Glutamatergic neuron (in vitro differentiated cells): ENCODE data around the gene ABR. TPM values are rescaled to one million over a fixed set of nuclear protein-coding genes. Genes with fewer than 3 reads are reported as not detected.

Experiments
- DNase-seq: peaks from one replicate; pipeline ENCODE4 v3.0.0; 2022
- H3K27ac Mint-ChIP-seq: one replicate; pipeline ENCODE4 v1.8.0; 2020; ENCODE audit warnings: mild to moderate bottlenecking, mixed read lengths, inconsistent platforms; ENCODE audit not compliant: unreplicated experiment
- H3K27me3 Mint-ChIP-seq: one replicate; pipeline ENCODE4 v1.8.0; 2020; ENCODE audit warnings: mild to moderate bottlenecking, moderate library complexity, mixed read lengths, inconsistent platforms; ENCODE audit not compliant: unreplicated experiment
- H3K36me3 Mint-ChIP-seq: one replicate; pipeline ENCODE4 v1.8.0; 2020; ENCODE audit warnings: mild to moderate bottlenecking, mixed read lengths, inconsistent platforms; ENCODE audit not compliant: unreplicated experiment
- H3K4me1 Mint-ChIP-seq: one replicate; pipeline ENCODE4 v1.8.0; 2020; ENCODE audit warnings: mild to moderate bottlenecking, low read depth, mixed read lengths, inconsistent platforms; ENCODE audit not compliant: unreplicated experiment
- H3K4me3 Mint-ChIP-seq: one replicate; pipeline ENCODE4 v1.8.0; 2020; ENCODE audit warnings: mild to moderate bottlenecking, mixed read lengths, inconsistent platforms; ENCODE audit not compliant: unreplicated experiment
- H3K9me3 Mint-ChIP-seq: one replicate; pipeline ENCODE4 v1.8.0; 2020; ENCODE audit warnings: mild to moderate bottlenecking, moderate library complexity, mixed read lengths, inconsistent platforms; ENCODE audit not compliant: unreplicated experiment
- total RNA-seq: library from RNA; stranded (reverse); fragmentation: NEBNext Ultra II Directional; extraction: Animal tissue kit (Norgen Biotek cat#: 25700); gene quantifications from one replicate; pipeline ENCODE4 v1.2.1, GENCODE V29; 2021; ENCODE audit not compliant: unreplicated experiment
- TF ChIP-seq, protein P1 (sequence below): fragments of 200-600 bp; sonication (generic); IDR thresholded peaks from one replicate; pipeline ENCODE4 v1.5.0; 2021; ENCODE audit not compliant: partially characterized antibody, unreplicated experiment

Gene ABR
- total RNA-seq, 1 donor from 2014 or later: 219 TPM

DNA sequence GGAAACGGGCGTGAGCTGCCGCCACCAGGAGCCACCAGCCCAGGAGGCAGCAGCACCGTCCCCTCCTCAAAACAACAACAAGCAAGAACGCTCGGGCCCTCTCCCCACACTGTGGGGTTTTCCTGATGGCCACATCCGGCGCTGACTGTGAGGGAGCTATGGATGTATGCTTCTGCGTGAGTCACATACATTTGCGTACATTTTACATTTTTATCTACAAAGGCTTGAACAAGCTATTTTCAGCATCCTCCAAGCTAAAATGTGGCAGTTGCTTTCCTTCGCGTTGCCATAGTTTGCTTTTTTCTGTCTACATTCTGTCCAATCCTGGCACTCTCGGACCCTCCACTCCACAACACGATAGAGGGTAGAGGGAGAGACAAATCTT is 2.0 kb upstream of the ABR start:
- DNase-seq: no peak
- H3K27me3 Mint-ChIP-seq: peaks cover 9% of the 10 kb centered on the region
- peak overlapping the region; percentile 62 for H3K27ac Mint-ChIP-seq
- H3K36me3 Mint-ChIP-seq: no peaks in the 10 kb centered on the region
- no peak overlapping the region for H3K4me3 Mint-ChIP-seq
- H3K9me3 Mint-ChIP-seq: peaks cover 9% of the 10 kb centered on the region
- H3K4me1 Mint-ChIP-seq: peaks cover 27% of the 10 kb centered on the region
- TF ChIP-seq, protein P1, sequence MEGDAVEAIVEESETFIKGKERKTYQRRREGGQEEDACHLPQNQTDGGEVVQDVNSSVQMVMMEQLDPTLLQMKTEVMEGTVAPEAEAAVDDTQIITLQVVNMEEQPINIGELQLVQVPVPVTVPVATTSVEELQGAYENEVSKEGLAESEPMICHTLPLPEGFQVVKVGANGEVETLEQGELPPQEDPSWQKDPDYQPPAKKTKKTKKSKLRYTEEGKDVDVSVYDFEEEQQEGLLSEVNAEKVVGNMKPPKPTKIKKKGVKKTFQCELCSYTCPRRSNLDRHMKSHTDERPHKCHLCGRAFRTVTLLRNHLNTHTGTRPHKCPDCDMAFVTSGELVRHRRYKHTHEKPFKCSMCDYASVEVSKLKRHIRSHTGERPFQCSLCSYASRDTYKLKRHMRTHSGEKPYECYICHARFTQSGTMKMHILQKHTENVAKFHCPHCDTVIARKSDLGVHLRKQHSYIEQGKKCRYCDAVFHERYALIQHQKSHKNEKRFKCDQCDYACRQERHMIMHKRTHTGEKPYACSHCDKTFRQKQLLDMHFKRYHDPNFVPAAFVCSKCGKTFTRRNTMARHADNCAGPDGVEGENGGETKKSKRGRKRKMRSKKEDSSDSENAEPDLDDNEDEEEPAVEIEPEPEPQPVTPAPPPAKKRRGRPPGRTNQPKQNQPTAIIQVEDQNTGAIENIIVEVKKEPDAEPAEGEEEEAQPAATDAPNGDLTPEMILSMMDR: no peak

DNA sequence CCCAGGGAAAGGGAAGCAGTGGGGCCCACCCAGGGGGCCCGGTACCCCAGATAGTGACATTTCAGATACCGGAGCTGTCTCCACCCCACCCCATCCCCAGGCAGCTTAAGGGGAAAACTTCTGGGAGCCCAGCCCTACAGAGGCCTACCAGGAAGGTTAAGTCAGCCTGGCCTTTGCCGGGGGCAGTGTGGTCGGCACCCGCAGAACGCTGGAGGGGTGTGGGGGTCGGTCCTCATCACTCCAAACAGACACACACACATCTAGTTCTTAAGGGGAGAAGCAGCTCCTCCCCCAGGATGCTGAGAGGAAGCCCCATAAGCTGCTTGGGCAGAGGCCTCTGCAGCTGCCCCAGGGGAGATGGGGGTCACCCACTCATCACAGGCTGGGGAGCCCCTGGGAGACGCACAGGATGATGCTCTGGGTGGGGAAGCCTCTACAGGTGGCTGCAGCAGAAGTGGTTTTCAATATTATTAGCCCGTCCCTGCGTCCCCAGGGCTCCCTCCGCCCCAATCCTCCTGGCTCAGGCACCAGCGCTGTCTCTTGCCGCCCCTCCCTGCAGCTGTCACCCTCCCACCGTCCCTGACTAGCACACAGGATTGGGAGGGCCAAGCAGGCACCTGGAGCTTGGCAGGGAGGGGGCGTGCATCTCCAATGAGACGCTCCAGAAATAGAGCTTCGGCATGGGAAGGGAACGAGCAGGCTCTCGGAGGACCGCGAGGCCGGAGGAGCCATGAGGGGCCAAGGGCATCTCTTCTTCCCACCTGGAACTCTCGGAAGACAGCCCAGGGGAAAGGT is 1.4 kb upstream of the ABR start:
- peaks cover 9% of the 10 kb centered on the region for H3K27me3 Mint-ChIP-seq

DNA sequence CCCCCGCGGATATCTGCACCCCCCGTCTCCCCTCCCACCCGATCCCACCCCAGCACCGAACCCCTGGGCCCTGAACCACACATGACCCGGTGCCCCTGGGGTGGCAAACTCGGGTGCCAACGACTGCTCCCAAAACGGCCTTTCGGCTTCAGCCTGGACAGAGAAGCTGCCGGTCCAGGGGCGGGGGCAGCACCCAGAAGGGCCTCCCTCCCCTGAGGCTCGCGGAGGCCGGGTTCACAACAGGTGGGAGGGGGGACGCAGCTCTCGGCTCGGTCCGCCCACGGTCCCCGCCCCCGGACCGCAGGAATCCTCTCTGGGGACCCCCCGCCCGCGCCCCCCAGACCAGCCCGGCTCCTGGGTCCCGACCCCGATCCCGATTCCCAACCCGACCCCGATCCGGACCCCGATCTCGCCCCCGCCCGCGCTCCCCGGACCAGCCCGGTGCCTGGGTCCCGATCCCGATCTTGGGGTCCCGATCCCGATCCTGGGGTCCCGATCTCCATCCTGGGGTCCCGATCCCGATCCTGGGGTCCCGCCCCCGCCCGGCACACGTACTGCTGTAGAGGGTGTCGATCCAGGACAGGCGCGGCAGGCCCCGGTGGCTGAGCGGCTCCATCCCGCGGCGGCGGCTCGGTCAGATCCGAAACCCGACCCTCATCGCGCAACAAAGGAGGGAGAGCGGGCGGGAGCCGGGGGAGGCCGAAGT is 516 bp downstream of the ABR start:
- DNase-seq: no peak
- peak overlapping the region; percentile 87 for H3K4me3 Mint-ChIP-seq

More for the DNA sequence above, 1.4 kb upstream of the ABR start:
- DNase-seq: peak; percentile 49
- peaks cover 24% of the 10 kb centered on the region for H3K4me1 Mint-ChIP-seq
- peak overlapping the region; percentile 52 for H3K4me3 Mint-ChIP-seq
- TF ChIP-seq, protein P1: no peak
- H3K36me3 Mint-ChIP-seq: no peaks in the 10 kb centered on the region
- peaks cover 9% of the 10 kb centered on the region for H3K9me3 Mint-ChIP-seq
- peak overlapping the region; percentile 52 for H3K27ac Mint-ChIP-seq

DNA sequence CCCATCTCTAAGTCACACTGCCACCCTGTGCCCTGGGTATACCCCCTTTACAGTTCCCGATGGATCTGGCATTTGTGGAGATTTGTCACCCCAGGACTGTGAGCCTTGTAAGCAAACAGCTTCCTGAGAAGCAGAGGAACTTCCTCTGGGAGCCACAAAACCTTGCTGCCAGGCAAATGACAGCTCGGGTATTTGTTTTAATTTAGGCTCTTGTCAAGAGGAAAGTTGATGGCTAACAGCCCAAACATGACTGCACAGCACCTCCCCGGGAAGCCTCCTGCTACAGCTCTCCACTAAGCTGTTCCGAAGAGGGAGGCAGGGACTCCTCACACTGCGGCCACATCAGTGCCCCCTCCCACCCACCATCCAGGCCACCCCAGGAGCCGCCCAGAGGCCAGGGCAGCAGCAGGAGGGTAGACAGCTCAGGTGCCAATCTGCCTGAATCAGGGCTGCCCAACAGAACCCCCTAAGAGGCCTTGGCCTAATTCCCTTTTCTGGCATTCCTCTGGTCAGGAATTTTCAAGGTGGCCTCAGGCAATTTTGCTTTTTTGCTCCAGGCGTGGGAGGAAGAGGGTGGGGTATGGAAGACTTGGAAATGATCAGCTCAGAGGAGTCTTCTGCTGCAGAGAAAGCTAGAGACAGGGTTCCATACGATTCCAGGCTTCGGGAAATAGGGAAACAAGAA is 2.6 kb downstream of the ABR start:
- Mint-ChIP-seq H3K27me3 (peaks cover 17% of the 10 kb centered on the region), H3K36me3 (no peaks in the 10 kb centered on the region), H3K4me1 (peaks cover 34% of the 10 kb centered on the region), H3K9me3 (peaks cover 19% of the 10 kb centered on the region), H3K4me3 (peak overlapping the region; percentile 87), H3K27ac (peak overlapping the region; percentile 91)
- TF ChIP-seq, protein P1: no peak
- no peak for DNase-seq

More for the DNA sequence above, 516 bp downstream of the ABR start:
- Mint-ChIP-seq H3K27ac (peak overlapping the region; percentile 38), H3K36me3 (no peaks in the 10 kb centered on the region), H3K4me1 (peaks cover 31% of the 10 kb centered on the region), H3K9me3 (peaks cover 13% of the 10 kb centered on the region), H3K27me3 (peaks cover 13% of the 10 kb centered on the region)
- TF ChIP-seq, protein P1: no peak
